Adipose tissue (tissue), 3 donors: ENCODE data around the gene ARID1B. TPM values are rescaled to one million over a fixed set of nuclear protein-coding genes. Genes with fewer than 3 reads are reported as not detected.

Source experiments
- H3K27ac ChIP-seq: one replicate; pipeline ENCODE4 v1.5.1; 2013; ENCODE audit warnings: low read depth, low read length
- WGBS, 3 donors: extraction: QIAGEN DNeasy Blood & Tissue Kit; methylation state at CpG; one replicate each; pipeline ENCODE4 v1.1.7; 2013; 5-methylcytosine and 5-hydroxymethylcytosine counted together
- polyA plus RNA-seq, 3 donors: library from polyadenylated mRNA; stranded (reverse); fragments of 200-250 nt; gene quantifications; one replicate each; pipeline ENCODE4 v1.2.3, GENCODE V29; 2013
- donor health status: healthy with polysubstance abuse.
- donor health status: Bipolar disorder and iron deficiency.
- donor health status: healthy.

The ARID1B gene
- polyA plus RNA-seq, 3 donors = 14.0 to 29.2 (median 21.9) TPM

DNA sequence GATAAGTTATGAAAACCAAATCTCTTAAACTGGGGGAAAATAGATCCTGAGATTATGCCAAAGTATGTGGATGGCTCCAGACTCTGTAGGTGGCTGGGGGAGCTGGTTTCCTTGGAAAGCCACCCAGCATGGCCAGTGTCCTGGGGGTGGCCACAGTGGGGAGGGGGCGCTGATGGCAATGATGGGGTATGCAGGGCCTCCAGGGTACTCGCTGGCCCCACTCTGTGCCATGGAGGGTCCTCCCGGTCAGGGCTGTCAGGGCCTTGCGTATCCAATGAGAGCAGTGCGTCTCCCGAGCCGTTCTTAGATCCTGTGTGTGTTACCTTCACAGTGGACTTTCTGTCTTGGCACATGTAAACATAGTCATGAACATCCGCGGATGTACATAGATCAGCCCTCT, 393.4 kb downstream of the ARID1B start:
- no peak overlapping the region for H3K27ac ChIP-seq
- 96 to 97% (median 96%) methylated on average over 9 of the region's 9 CpGs for WGBS, 3 donors

- 95 to 97% (median 97%) methylated on average over 7 of the region's 7 CpGs for WGBS, 3 donors
Observed at GRCh38 chr6:157171801-157172200, 394.6 kb downstream of the ARID1B start.

GRCh38 chr6:157172231-157172701, 395.1 kb downstream of the ARID1B start:
- no peak overlapping the region for H3K27ac ChIP-seq
- 66 to 83% (median 81%) methylated on average over 8 of the region's 8 CpGs for WGBS, 3 donors

More at GRCh38 chr6:157171801-157172200, 394.6 kb downstream of the ARID1B start:
- H3K27ac ChIP-seq = no peak overlapping the region

GRCh38 chr6:157172830-157173536, 395.8 kb downstream of the ARID1B start:
- H3K27ac ChIP-seq = no peak overlapping the region
- WGBS, 3 donors = 89 to 92% (median 90%) methylated on average over 5 of the region's 5 CpGs

GRCh38 chr6:157173776-157174175, 396.6 kb downstream of the ARID1B start:
- no peak overlapping the region for H3K27ac ChIP-seq
- WGBS, 3 donors = 84 to 94% (median 91%) methylated on average over 8 of the region's 8 CpGs

- H3K27ac ChIP-seq = no peak overlapping the region
Observed at GRCh38 chr6:157174731-157175130, 397.6 kb downstream of the ARID1B start.

DNA sequence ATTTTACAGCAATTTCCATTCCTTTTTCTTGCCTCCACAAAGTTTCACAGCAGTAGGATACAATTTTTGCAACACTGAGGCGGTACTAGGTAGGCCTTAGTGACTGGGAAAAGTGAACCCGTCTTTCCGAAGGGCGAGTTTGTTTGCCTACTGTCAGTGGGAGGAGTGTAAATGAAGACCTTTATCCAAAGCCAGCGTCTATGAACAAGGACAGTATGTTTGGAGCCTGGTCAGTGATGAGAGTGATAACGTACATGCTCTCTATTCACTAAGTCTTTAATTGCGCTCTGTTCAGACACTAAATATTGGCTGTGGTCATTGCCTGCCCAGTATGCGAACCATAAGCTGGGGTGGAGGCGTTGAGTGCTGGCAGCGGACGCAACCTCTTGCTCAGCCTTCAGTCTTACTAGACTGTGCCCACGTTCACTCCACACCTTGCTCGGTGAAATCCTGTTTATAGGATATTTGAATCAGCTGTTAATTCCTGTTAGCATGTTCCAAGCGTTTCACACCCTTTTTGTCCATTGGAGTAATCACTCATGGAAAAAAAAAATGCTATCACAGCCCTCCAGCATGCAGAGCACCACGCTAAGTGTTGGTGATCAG, 400.7 kb downstream of the ARID1B start:
- H3K27ac ChIP-seq = no peak overlapping the region
- WGBS, 3 donors = 89 to 96% (median 95%) methylated on average over 15 of the region's 15 CpGs

DNA sequence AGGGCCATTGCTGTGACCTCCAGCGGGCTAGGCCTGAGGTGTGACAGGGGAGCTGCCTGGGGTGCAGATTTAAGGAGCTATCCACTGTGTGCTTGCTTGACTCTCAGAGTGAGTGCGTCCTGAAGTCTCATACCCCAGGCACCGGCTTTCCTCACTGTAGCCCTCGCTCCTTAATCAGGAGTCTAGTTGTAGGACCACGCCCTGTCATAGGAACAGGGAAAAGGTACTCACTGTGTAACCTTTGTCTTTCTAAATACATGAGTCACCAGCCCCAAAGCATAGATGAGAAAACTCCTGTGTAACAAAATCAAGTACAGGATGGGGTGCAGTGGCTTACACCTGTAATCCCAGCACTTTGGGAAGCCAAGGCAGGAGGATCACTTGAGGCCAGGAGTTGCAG, 404.5 kb downstream of the ARID1B start:
- H3K27ac ChIP-seq = no peak overlapping the region
- 93 to 97% (median 95%) methylated on average over 5 of the region's 5 CpGs for WGBS, 3 donors

DNA sequence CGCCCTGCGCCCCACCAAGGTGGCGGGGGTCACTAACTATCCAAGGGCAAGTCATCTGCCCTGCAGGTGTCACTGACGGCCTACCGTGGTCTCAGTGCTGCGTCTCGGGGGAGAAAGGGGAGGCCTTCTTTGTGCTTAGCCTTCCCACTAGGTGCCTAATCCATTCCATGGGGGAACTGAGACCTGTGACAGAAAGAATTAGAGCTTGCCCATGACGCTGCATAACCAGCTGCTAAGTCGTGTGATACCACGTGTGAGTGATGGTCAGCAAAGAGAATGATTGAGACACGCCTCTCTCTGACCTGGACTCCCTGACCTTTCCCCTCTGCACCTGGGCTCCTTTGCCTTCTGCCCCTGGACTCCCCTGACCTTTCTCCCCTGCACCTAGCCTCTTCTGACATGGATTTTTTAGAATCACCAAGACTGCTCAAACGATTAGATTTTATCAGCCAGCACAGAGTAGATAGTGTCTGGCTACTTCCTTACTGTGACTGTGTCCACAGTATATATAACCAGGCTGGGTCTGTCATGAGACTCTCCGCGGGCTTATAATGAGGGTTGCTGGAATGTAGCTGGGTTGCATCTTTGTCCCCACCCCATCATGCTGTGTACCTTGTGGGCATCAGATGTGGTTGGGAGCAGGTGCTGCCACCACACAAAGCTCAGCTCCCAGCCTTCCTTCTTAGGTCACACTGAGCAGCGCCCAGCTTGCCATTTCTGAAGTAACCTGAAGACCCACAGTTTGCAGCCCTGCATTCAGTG, 405.5 kb downstream of the ARID1B start:
- WGBS, 3 donors = 82 to 88% (median 84%) methylated on average over 15 of the region's 15 CpGs
- H3K27ac ChIP-seq = no peak overlapping the region

DNA sequence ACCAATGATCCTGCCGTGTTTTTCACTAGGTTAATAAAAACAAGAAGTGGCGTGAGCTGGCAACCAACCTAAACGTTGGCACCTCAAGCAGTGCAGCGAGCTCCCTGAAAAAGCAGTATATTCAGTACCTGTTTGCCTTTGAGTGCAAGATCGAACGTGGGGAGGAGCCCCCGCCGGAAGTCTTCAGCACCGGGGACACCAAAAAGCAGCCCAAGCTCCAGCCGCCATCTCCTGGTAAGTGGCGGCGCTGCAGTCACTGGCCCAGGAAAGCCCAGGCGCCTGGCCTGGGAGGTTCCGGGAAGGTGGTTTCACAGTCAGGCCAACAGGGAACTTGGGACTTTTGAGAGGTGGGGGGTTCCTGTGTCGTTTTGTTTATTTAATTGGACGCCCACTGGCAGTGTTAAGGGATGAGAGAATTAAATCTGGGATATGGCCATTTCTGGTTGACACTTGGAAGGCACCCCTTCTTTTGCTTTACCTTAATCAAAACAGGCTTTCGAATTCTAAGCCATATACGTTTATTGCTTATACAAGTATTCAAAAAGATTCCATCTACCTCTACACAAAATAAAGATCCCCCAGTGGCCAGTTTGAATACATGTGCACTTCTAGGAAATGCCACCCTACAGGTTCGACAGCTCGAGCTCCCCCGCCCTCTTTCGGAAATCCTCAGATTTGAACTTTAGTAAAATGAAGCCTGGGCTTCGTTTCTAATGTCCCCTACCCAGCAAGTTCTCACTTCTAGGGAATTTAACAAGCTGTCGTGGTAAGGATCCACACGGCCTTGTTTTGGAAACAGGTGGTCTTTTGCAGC, 407.2 kb downstream of the ARID1B start:
- 36 to 63% (median 57%) methylated on average over 25 of the region's 25 CpGs for WGBS, 3 donors
- no peak overlapping the region for H3K27ac ChIP-seq

GRCh38 chr6:157185171-157185570, 408.0 kb downstream of the ARID1B start:
- H3K27ac ChIP-seq = no peak overlapping the region
- 81 to 94% (median 89%) methylated on average over 8 of the region's 8 CpGs for WGBS, 3 donors

GRCh38 chr6:157185986-157186385, 408.8 kb downstream of the ARID1B start:
- 84 to 92% (median 89%) methylated on average over 6 of the region's 6 CpGs for WGBS, 3 donors
- no peak overlapping the region for H3K27ac ChIP-seq

DNA sequence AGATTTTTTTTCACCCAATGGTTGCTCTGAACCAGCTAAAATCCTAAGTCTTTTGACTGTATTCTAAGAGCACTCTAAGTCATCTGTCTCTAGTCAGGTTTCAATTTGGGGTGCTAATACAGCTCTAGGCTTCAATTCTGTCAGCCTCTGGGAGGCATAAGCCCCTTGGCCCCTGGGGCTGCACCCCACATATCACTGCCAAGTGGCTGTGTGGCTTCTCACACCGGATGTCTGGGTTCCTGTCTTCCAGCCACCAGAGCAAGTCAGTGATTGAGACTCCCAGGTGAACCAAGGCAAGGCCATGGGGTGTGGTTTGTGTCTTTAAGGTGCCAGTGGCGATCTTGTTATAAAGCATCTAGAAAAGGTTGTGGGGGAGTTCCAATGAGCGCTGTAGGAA, 409.6 kb downstream of the ARID1B start:
- no peak overlapping the region for H3K27ac ChIP-seq

GRCh38 chr6:157187182-157188083, 410.3 kb downstream of the ARID1B start:
- H3K27ac ChIP-seq = no peak overlapping the region
- WGBS, 3 donors = 55 to 69% (median 67%) methylated on average over 11 of the region's 11 CpGs

More for the DNA sequence above, 409.6 kb downstream of the ARID1B start:
- WGBS, 3 donors = 35 to 71% (median 64%) methylated on average over 3 of the region's 3 CpGs

DNA sequence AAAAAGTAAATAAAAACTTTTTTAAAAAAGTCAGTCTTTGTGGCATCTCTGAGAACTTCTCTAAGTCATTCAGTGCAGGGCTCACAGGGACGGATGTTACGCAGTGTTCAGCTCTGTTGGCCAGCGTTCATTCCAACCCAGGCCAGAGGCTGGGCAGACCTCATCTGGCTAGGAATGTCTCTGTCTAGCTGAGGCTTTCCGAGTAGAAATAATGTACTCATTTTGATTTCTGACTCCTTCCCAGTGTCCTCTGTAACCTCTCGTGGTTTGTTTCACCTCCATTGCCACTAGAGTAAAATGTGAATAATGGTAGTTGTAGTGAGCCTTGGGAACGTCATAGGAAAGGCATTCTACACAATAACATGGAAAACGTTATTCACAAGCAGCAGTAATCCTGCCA, 411.0 kb downstream of the ARID1B start:
- H3K27ac ChIP-seq = no peak overlapping the region
- WGBS, 3 donors = 76 to 84% (median 81%) methylated on average over 7 of the region's 7 CpGs

GRCh38 chr6:157193443-157193996, 416.3 kb downstream of the ARID1B start:
- 94 to 98% (median 98%) methylated on average over 5 of the region's 5 CpGs for WGBS, 3 donors
- H3K27ac ChIP-seq = no peak overlapping the region

GRCh38 chr6:157194110-157194509, 416.9 kb downstream of the ARID1B start:
- WGBS, 3 donors = 69 to 87% (median 87%) methylated on average over 2 of the region's 2 CpGs

More at GRCh38 chr6:157194110-157194509, 416.9 kb downstream of the ARID1B start:
- H3K27ac ChIP-seq = no peak overlapping the region
